ENCODE measurements around the gene PRDX2. TPM values are rescaled to one million over a fixed set of nuclear protein-coding genes. Genes with fewer than 3 reads are reported as not detected.
"Not testable (repeated sequence)": the region's sequence is repeated elsewhere in the genome, so short reads cannot be mapped to it uniquely, and the experiment has no call there.

PRDX2 gene
- total and polyA plus RNA-seq, 8 donors, result 75.8 to 172 (median 103) TPM

DNA sequence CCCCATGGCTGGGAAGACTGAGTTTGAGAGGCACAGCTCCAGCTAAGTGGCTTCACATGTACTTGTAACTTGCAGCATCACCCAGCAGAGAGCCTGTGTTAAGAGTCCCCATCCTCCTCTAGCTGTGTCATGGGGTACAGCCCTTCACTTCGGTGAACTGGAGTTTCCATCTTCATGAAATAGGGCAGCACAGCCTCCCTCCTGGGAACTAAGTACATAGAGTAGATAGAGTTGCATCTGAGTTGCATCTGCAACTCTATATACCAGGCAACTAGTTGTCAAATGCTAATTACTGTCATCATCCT lies 1.2 kb downstream of the PRDX2 start:
- DNase-seq (no peak), ATAC-seq (no peak), FAIRE-seq (no peak)
- H3K27me3 ChIP-seq, result no peaks in the 10 kb centered on the region
- WGBS, 2 donors, result 56 to 85% methylated on average over 1 of the region's 1 CpG
- peaks cover 0 to 12% (median 3%) of the 10 kb centered on the region in 3 donors for H3K4me1 ChIP-seq
- TF ChIP-seq, protein P1, sequence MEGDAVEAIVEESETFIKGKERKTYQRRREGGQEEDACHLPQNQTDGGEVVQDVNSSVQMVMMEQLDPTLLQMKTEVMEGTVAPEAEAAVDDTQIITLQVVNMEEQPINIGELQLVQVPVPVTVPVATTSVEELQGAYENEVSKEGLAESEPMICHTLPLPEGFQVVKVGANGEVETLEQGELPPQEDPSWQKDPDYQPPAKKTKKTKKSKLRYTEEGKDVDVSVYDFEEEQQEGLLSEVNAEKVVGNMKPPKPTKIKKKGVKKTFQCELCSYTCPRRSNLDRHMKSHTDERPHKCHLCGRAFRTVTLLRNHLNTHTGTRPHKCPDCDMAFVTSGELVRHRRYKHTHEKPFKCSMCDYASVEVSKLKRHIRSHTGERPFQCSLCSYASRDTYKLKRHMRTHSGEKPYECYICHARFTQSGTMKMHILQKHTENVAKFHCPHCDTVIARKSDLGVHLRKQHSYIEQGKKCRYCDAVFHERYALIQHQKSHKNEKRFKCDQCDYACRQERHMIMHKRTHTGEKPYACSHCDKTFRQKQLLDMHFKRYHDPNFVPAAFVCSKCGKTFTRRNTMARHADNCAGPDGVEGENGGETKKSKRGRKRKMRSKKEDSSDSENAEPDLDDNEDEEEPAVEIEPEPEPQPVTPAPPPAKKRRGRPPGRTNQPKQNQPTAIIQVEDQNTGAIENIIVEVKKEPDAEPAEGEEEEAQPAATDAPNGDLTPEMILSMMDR (IDR thresholded peaks at IDR 0.05), result no peak
- H3K27ac ChIP-seq, result peak overlapping the region in 1 of 4 donors; percentile 29
- H3K9me3 ChIP-seq, result no peaks in the 10 kb centered on the region
- H3K36me3 ChIP-seq, result peaks cover 0 to 11% (median 0%) of the 10 kb centered on the region in 3 donors
- intact Hi-C loops (cut with DNase I), result loop anchor here in 1 of 3 donors (5.0 kb wide), 1 partner anchor 33 kb away; no protein-coding TSS in a partner anchor
- H3K4me3 ChIP-seq, result peak overlapping the region in 3 of 4 donors; percentile 64 to 89 (median 78)

DNA sequence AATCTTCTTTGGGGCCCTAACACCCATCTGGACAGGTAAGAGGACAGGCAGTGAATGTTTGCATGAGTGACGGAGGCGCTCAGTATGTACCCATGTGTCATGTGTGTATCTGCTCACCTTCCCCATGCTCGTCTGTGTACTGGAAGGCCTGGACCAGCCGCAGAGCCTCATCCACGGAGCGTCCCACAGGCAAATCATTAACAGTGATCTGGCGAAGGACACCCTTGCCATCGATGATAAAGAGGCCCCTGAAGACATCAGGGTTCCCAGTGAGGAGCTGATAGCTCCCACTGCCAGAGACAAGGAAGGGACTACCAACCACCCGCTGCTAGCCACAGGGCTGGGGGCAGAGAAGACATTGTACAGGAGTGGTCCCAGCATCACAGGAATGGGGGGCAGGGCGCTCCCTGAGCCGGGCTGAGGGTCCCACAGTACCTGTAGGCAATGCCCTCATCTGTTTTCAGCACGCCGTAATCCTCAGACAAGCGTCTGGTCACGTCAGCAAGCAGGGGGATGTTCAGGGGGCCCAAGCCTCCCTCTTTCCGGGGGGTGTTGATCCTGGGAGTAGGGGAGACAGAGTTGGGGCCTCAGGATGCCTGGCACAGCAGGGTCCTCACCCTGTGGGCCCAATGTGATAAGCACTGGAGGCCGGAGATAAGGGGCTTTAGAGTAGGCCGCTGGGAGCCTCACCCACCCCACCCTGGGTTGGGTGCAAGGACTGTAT lies 1.7 kb downstream of the PRDX2 start:
- DNase-seq, result peak in 2 of 6 donors; percentile 15 to 42
- H3K36me3 ChIP-seq, result peaks cover 0 to 11% (median 0%) of the 10 kb centered on the region in 3 donors
- no peaks in the 10 kb centered on the region for H3K27me3 ChIP-seq
- no peaks in the 10 kb centered on the region for H3K9me3 ChIP-seq
- H3K4me3 ChIP-seq, result peak overlapping the region in 2 of 4 donors; percentile 64 to 78
- H3K4me1 ChIP-seq, result peaks cover 0 to 16% (median 3%) of the 10 kb centered on the region in 3 donors
- FAIRE-seq, result no peak
- 69 to 71% methylated on average over 18 of the region's 18 CpGs for WGBS, 2 donors
- no peak overlapping the region for H3K27ac ChIP-seq
- intact Hi-C loops (cut with DNase I), result loop anchor here in 2 of 3 donors (5.0 kb wide), 2 partner anchors 33 to 38 kb away; no protein-coding TSS in a partner anchor
- TF ChIP-seq, protein P1 (IDR thresholded peaks at IDR 0.05), result no peak
- ATAC-seq, result no peak

DNA sequence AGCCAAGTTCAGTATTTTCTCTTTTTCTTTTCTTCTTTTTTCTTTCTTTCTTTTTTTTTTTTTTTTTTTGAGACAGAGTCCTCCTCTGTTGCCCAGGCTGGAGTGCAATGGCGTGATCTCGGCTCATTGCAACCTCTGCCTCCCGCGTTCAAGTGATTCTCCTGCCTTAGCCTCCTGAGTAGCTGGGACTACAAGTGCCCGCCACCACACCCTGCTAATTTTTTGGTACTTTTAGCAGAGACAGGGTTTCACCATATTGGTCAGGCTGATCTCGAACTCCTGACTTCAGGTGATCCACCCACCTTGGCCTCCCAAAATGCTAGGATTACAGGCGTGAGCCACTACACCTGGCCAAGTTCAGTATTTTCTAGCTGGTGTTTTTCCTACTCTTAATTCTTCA lies 4.0 kb downstream of the PRDX2 start:
- peaks cover 0 to 11% (median 0%) of the 10 kb centered on the region in 3 donors for H3K36me3 ChIP-seq
- DNase-seq, FAIRE-seq, H3K4me3 ChIP-seq, H3K27ac ChIP-seq, H3K27me3 ChIP-seq, ATAC-seq, H3K9me3 ChIP-seq: not testable (repeated sequence)
- intact Hi-C loops (cut with DNase I), result loop anchor here in 1 of 3 donors (2.0 to 5.0 kb wide), 2 partner anchors 21 to 35 kb away; no protein-coding TSS in a partner anchor
- 94 to 97% methylated on average over 7 of the region's 7 CpGs for WGBS, 2 donors
- H3K4me1 ChIP-seq, result peaks cover 0 to 20% (median 3%) of the 10 kb centered on the region in 3 donors

DNA sequence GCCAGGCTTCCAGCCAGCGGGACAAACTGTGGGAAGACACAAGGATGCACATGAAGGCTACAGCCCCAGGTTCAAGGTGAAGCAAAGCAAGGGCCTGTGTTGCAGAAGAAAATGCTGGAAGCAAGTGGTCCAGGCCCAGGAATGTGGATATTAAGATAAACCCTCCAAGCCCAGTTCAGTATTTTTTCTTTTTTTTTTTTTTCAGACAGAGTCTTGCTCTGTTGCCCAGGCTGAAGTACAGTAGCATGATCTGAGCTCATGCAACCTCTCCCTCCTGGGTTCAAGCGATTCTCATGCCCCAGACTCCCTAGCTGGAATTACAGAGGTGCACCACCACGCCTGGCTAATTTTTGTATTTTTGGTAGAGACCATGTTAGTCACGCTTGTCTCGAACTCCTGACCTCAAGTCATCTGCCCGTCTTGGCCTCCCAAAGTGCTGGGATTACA lies 4.4 kb downstream of the PRDX2 start:
- Histone ChIP-seq H3K27ac (no peak overlapping the region), H3K4me1 (peaks cover 0 to 20% (median 3%) of the 10 kb centered on the region in 3 donors), H3K4me3 (no peak overlapping the region), H3K36me3 (peaks cover 0 to 11% (median 0%) of the 10 kb centered on the region in 3 donors), H3K27me3 (no peaks in the 10 kb centered on the region), H3K9me3 (no peaks in the 10 kb centered on the region)
- intact Hi-C loops (cut with DNase I), result loop anchor here in 1 of 3 donors (2.0 to 5.0 kb wide), 2 partner anchors 20 to 35 kb away; no protein-coding TSS in a partner anchor
- TF ChIP-seq, protein P1 (IDR thresholded peaks at IDR 0.05), result no peak
- peak in 1 of 6 donors; percentile 24 for DNase-seq
- no peak for ATAC-seq
- 90 to 94% methylated on average over 6 of the region's 6 CpGs for WGBS, 2 donors
- no peak for FAIRE-seq

DNA sequence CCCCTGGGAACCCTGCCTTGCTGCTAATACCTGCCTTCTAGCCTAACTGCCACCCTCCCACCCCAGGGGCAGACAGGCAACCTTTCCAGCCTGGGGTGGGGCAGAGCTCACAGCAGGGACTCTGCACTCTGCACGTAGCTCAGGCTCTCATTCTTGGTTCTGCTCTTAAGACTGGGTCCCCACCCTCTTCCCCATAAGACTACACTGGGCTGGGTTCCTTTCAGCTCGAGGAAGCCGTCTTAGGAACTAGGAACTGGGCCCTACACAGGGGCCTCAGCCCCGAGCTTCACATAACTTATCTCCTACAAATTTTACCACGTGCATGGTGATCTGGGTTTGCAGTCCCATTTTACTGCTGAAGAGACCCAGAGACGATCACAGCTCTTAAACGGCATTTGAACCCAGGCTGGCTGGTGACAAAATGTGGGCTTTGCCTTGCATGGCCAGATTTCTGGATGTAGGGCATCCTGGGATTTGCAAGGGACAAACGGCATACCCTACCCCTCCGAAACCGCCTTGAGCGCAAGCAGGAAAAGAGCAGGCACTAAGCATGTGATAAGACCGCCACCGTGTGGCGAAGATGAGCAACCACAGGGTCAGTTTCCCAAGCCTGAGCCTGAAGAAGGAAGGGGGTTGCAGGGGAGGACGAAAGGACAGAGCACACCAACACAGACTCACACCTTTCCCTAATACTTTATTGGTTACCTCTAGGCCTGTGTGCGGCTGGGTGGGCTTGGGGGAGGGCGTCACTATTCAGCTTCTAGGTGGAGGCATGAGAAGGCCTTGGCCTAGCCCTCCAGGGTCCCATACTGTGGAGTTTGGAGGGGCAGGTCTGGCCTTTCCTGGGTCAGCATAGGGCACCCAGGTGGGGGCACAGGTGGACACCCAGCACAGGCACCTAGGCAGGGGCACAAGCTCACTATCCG lies 5.2 kb downstream of the PRDX2 start:
- peaks cover 0 to 11% (median 0%) of the 10 kb centered on the region in 3 donors for H3K36me3 ChIP-seq
- ATAC-seq, result peak in 3 of 4 donors; percentile 23 to 34 (median 29)
- whole genome bisulfite sequencing, 2 donors, result 10 to 11% methylated on average over 18 of the region's 18 CpGs
- H3K9me3 ChIP-seq, result no peaks in the 10 kb centered on the region
- TF ChIP-seq, protein P1 (IDR thresholded peaks at IDR 0.05), result peak; percentile 79 to 93 (median 88)
- intact Hi-C loops (cut with DNase I), result loop anchor here in 1 of 3 donors (2.0 to 5.0 kb wide), 2 partner anchors 20 to 34 kb away; no protein-coding TSS in a partner anchor
- H3K27me3 ChIP-seq, result no peaks in the 10 kb centered on the region
- H3K27ac ChIP-seq, result peak overlapping the region in 2 of 4 donors; percentile 23 to 42
- peak in 5 of 6 donors; percentile 71 to 84 (median 80) for DNase-seq
- peaks cover 0 to 20% (median 3%) of the 10 kb centered on the region in 3 donors for H3K4me1 ChIP-seq
- H3K4me3 ChIP-seq, result no peak overlapping the region
- FAIRE-seq, result no peak
